Endodermal cell (in vitro differentiated cells): ENCODE measurements around the gene EPB41. TPM values are rescaled to one million over a fixed set of nuclear protein-coding genes. Genes with fewer than 3 reads are reported as not detected.
A peak's percentile ranks its signal among the peaks of the same experiment; 100 is the strongest.

ENCODE experiments used
- DNase-seq: peaks from one replicate; pipeline ENCODE4 v3.0.0-alpha.2; 2017
- H3K27ac ChIP-seq: 2 replicates; pipeline ENCODE4 v1.5.1; 2013; ENCODE audit warnings: mild to moderate bottlenecking, low read depth, low read length, moderate library complexity
- H3K27me3 ChIP-seq: 2 replicates; pipeline ENCODE4 v1.6.1; 2013; ENCODE audit warnings: mild to moderate bottlenecking, low read length, moderate library complexity; ENCODE audit not compliant: insufficient read depth, control insufficient read depth, poor library complexity, severe bottlenecking
- H3K36me3 ChIP-seq: 2 replicates; pipeline ENCODE4 v1.7.0; 2013; ENCODE audit warnings: mild to moderate bottlenecking, low read length, moderate library complexity; ENCODE audit not compliant: control insufficient read depth, insufficient read depth
- H3K4me1 ChIP-seq: one replicate; pipeline ENCODE4 v1.7.0; 2013; ENCODE audit warnings: low read length; ENCODE audit not compliant: control insufficient read depth, insufficient read depth
- H3K4me3 ChIP-seq: 2 replicates; pipeline ENCODE4 v1.5.1; 2013; ENCODE audit warnings: mild to moderate bottlenecking, low read length, moderate library complexity
- H3K9ac ChIP-seq: 2 replicates; pipeline ENCODE4 v1.6.1; 2013; ENCODE audit warnings: mild to moderate bottlenecking, low read length, moderate library complexity; ENCODE audit not compliant: poor library complexity, severe bottlenecking; ENCODE audit errors: extremely low read depth
- H3K9me3 ChIP-seq: 2 replicates; pipeline ENCODE4 v1.6.1; 2013; ENCODE audit warnings: mild to moderate bottlenecking, low read length, moderate library complexity; ENCODE audit not compliant: control insufficient read depth
- H3K27ac Mint-ChIP-seq: 2 replicates; pipeline ENCODE4 v1.8.0; 2020; ENCODE audit warnings: mixed read lengths
- H3K27me3 Mint-ChIP-seq: 2 replicates; pipeline ENCODE4 v1.8.0; 2021; ENCODE audit warnings: mild to moderate bottlenecking, mixed read lengths; ENCODE audit not compliant: insufficient read depth
- H3K36me3 Mint-ChIP-seq: 2 replicates; pipeline ENCODE4 v1.8.0; 2020; ENCODE audit warnings: low read depth, mixed read lengths
- H3K4me1 Mint-ChIP-seq: 2 replicates; pipeline ENCODE4 v1.8.0; 2020; ENCODE audit warnings: mixed read lengths
- H3K4me3 Mint-ChIP-seq: 2 replicates; pipeline ENCODE4 v1.8.0; 2020; ENCODE audit warnings: mild to moderate bottlenecking, moderate library complexity, mixed read lengths
- H3K9me3 Mint-ChIP-seq: 2 replicates; pipeline ENCODE4 v1.8.0; 2020; ENCODE audit warnings: mild to moderate bottlenecking, mixed read lengths
- WGBS, 2 experiments: methylation state at CpG; one replicate each; pipeline versions ENCODE4 v1.1.5 to v1.1.7; 2013; ENCODE audit warnings: missing lambda C conversion rate in 2 of 2, mixed read lengths in 1 of 2; ENCODE audit not compliant: insufficient coverage in 1 of 2, insufficient read length in 1 of 2; 5-methylcytosine and 5-hydroxymethylcytosine counted together
- total RNA-seq, 2 donors: library from RNA; stranded (reverse); fragmentation: NEBNext Ultra II Directional in 1 of 2; extraction: Animal tissue kit (Norgen Biotek cat#: 25700) in 1 of 2; gene quantifications; 2 replicates in 1 of 2; 3 replicates in 1 of 2; pipeline ENCODE4 v1.2.1, GENCODE V29; 2021
- TF ChIP-seq, protein P1 (sequence below): fragments of 200-600 bp; sonication (generic); conservative IDR thresholded peaks from 2 replicates; pipeline ENCODE4 v1.5.0; 2021; ENCODE audit warnings: antibody characterized with exemption, mild to moderate bottlenecking

The EPB41 gene
- total RNA-seq, 2 donors from 2014 or later, result 60.3 to 91.0 TPM

DNA sequence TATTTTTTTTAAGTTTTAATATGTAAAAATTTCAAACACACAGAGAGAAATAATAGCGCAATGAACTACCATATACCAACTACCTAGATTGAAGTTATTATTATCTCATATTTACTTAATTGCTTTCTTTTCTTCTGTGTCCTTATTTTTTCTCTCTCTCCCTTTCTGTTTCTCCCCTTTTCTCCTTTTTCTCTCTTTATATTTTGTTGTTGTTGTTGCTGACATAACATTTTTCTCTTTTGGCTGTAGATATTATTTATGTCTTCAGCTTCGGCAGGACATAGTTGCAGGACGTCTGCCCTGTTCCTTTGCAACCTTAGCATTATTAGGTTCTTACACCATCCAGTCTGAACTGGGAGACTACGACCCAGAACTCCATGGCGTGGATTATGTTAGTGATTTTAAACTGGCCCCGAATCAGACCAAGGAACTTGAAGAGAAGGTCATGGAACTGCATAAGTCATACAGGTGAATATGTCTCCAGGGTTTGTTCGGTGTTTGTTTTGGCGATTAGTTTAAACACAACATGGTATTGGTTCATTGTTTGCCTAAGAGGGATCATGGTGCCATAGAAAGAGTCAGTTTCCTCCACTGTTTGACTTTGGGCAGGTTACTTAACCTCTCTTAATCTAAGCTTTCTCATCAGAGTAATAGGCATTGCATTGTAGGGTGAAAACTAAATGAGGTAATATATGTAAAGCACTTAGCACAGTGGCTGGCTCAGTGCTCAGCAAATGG lies 103.8 kb downstream of the EPB41 start:
- H3K9ac ChIP-seq, result no peak overlapping the region
- 95 to 100% methylated on average over 5 to 7 of the region's 8 CpGs for WGBS, 2 experiments
- no peak for DNase-seq
- peaks cover 9% of the 10 kb centered on the region for H3K36me3 ChIP-seq
- Mint-ChIP-seq H3K4me1 (no peaks in the 10 kb centered on the region), H3K4me3 (no peak overlapping the region), H3K9me3 (no peaks in the 10 kb centered on the region), H3K27me3 (no peaks in the 10 kb centered on the region), H3K27ac (no peak overlapping the region), H3K36me3 (peaks cover 1% of the 10 kb centered on the region)
- H3K4me1 ChIP-seq, result no peaks in the 10 kb centered on the region
- TF ChIP-seq, protein P1, sequence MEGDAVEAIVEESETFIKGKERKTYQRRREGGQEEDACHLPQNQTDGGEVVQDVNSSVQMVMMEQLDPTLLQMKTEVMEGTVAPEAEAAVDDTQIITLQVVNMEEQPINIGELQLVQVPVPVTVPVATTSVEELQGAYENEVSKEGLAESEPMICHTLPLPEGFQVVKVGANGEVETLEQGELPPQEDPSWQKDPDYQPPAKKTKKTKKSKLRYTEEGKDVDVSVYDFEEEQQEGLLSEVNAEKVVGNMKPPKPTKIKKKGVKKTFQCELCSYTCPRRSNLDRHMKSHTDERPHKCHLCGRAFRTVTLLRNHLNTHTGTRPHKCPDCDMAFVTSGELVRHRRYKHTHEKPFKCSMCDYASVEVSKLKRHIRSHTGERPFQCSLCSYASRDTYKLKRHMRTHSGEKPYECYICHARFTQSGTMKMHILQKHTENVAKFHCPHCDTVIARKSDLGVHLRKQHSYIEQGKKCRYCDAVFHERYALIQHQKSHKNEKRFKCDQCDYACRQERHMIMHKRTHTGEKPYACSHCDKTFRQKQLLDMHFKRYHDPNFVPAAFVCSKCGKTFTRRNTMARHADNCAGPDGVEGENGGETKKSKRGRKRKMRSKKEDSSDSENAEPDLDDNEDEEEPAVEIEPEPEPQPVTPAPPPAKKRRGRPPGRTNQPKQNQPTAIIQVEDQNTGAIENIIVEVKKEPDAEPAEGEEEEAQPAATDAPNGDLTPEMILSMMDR, result no peak
- no peaks in the 10 kb centered on the region for H3K9me3 ChIP-seq
- no peak overlapping the region for H3K27ac ChIP-seq
- no peaks in the 10 kb centered on the region for H3K27me3 ChIP-seq
- H3K4me3 ChIP-seq, result no peak overlapping the region

DNA sequence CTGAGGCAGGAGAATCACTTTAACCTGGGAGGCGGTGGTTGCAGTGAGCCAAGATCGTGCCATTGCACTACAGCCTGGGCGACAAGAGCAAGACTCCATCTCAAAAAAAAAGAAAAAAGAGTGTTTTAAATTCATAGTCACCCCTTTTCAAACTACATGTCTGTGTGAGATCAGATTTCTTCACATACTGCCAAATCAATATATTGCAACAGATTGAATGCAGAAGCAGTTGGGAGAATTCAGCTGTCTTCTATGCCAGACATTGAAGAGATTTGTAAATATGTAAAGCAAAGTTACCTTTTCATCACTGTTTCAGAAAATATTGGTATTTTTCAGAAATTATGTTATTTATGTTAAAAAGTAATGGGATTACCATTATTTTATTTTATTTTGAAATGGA lies 108.3 kb downstream of the EPB41 start:
- H3K9me3 ChIP-seq, result no peaks in the 10 kb centered on the region
- Mint-ChIP-seq H3K9me3 (no peaks in the 10 kb centered on the region), H3K27me3 (no peaks in the 10 kb centered on the region), H3K4me1 (no peaks in the 10 kb centered on the region), H3K27ac (no peak overlapping the region), H3K36me3 (no peaks in the 10 kb centered on the region), H3K4me3 (no peak overlapping the region)
- TF ChIP-seq, protein P1, result no peak
- no peaks in the 10 kb centered on the region for H3K27me3 ChIP-seq
- no peak for DNase-seq
- H3K9ac ChIP-seq, result no peak overlapping the region
- no peaks in the 10 kb centered on the region for H3K4me1 ChIP-seq
- WGBS, 2 experiments, result 93 to 100% methylated on average over 2 to 3 of the region's 3 CpGs
- no peak overlapping the region for H3K27ac ChIP-seq
- peaks cover 9% of the 10 kb centered on the region for H3K36me3 ChIP-seq
- no peak overlapping the region for H3K4me3 ChIP-seq

DNA sequence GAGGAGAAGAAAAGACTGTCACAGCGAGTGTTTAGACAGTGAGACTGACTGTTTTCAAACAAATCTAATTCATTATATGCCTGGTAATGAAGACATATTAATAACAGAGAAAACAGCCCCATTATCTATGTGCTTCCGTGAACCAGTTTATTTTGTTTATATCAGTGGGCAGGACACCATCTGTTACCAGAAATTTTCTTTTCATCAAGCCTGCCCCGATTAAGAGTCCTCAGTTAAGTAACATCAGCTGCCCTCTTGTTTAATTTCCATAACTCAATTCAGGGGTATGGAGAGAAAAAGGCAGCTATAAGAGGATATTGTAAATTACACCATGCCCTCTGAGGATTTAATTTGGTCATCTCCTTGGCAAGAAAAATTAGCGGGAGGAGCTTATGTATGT lies 115.3 kb downstream of the EPB41 start:
- DNase-seq, result no peak
- H3K36me3 ChIP-seq, result peaks cover 7% of the 10 kb centered on the region
- no peaks in the 10 kb centered on the region for H3K9me3 ChIP-seq
- 96 to 97% methylated on average over 2 to 3 of the region's 4 CpGs for WGBS, 2 experiments
- no peak overlapping the region for H3K27ac Mint-ChIP-seq
- no peak overlapping the region for H3K4me3 Mint-ChIP-seq
- no peaks in the 10 kb centered on the region for H3K4me1 ChIP-seq
- H3K27ac ChIP-seq, result peak overlapping the region; percentile 50
- H3K36me3 Mint-ChIP-seq, result peaks cover 12% of the 10 kb centered on the region
- TF ChIP-seq, protein P1, result no peak
- H3K9me3 Mint-ChIP-seq, result no peaks in the 10 kb centered on the region
- H3K9ac ChIP-seq, result no peak overlapping the region
- no peaks in the 10 kb centered on the region for H3K27me3 ChIP-seq
- no peaks in the 10 kb centered on the region for H3K27me3 Mint-ChIP-seq
- no peak overlapping the region for H3K4me3 ChIP-seq
- H3K4me1 Mint-ChIP-seq, result peaks cover 4% of the 10 kb centered on the region
